Fibroblast of skin of scalp (primary cell): ENCODE results near the gene PRADC1.
"Not testable (repeated sequence)": the region's sequence is repeated elsewhere in the genome, so short reads cannot be mapped to it uniquely, and the experiment has no call there.

ENCODE experiments used
- DNase-seq: peaks from one replicate; pipeline ENCODE4 v3.0.0-alpha.2; 2013

Gene PRADC1

GRCh38 chr2:73202156-73203054, 30.6 kb downstream of the PRADC1 start, which contains the start of gene NOTO:
Gene NOTO (plus strand): TSS chr2:73202574. CDS start chr2:73202667, 93 bp downstream.
- no peak for DNase-seq

- DNase-seq: not testable (repeated sequence)
Observed at GRCh38 chr2:73200281-73200680, 32.8 kb downstream of the PRADC1 start.

- no peak for DNase-seq
Observed at GRCh38 chr2:73197579-73197978, 35.5 kb downstream of the PRADC1 start.

GRCh38 chr2:73187549-73187948, 45.5 kb downstream of the PRADC1 start:
- DNase-seq: no peak

- DNase-seq: no peak
Observed at GRCh38 chr2:73185965-73186364, 47.1 kb downstream of the PRADC1 start.
